ENCODE data around the gene JAKMIP3. TPM values are rescaled to one million over a fixed set of nuclear protein-coding genes. Genes with fewer than 3 reads are reported as not detected.
A peak's percentile ranks its signal among the peaks of the same experiment; 100 is the strongest.

JAKMIP3 gene
- total and polyA plus RNA-seq, 7 experiments from 2014 or later: 0.15 to 1.4 (median 0.31) TPM; not detected in 1

DNA sequence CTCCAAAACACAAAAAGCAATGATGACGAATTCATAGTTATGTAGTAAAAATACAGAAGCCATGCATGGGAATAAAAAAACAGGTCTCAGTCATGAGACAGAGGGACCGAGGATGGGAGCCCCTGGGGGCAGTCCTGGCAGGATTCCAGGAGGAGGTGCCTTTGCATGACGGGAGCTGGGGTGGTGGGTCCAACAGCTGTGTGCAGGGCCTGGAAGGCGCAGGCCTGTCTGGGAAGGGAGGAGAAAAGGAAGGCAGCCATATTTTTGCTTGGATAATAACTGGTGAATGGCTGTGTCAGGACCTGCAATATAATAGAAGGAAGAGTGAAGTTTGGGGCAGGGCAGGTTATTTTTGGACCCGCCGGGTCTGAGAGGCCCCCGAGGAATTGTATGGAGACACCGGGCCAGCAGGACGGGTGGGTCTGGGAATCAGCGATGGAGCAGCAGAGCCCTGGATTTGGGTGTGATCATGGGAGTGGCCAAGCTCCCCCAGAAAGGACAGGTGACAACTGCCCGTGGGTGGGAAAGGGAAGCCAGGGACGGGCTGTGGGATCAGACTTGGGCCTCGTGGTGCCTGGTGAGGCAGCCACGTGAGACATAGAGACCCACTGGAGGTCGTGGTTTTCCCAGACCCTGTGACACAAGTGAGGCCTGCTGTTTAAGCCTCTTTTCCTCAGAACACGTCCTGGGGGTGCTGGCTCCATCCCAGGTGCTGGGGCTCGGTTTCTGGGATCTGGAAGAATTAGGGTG is 2.9 kb upstream of the JAKMIP3 start:
- no peaks in the 10 kb centered on the region for H3K9me3 Mint-ChIP-seq
- intact Hi-C loops (cut with micrococcal nuclease): no loop called here
- CTCF ChIA-PET: no interaction called here
- Histone ChIP-seq H3K4me3 (ENCODE audit: low read length) (no peak overlapping the region), H3K27me3 (ENCODE audit: control insufficient read depth in 2 of 2, insufficient read depth in 2 of 2, low read length in 2 of 2) (no peaks in the 10 kb centered on the region), H3K36me3 (ENCODE audit: control insufficient read depth in 2 of 3, insufficient read depth in 3 of 3, low read length in 3 of 3) (no peaks in the 10 kb centered on the region), H3K4me1 (ENCODE audit: control insufficient read depth in 2 of 2, insufficient read depth in 2 of 2, low read length in 2 of 2) (no peaks in the 10 kb centered on the region), H3K27ac (ENCODE audit: low read depth, low read length) (no peak overlapping the region), H3K9me3 (ENCODE audit: control insufficient read depth in 2 of 3, low read length in 3 of 3) (no peaks in the 10 kb centered on the region)
- H3K4me1 Mint-ChIP-seq: peaks cover 4 to 10% (median 8%) of the 10 kb centered on the region in 7 donors
- no peaks in the 10 kb centered on the region for H3K36me3 Mint-ChIP-seq
- POLR2A ChIA-PET: no interaction called here
- no peak for DNase-seq
- ATAC-seq: no peak
- no peak overlapping the region for H3K4me3 Mint-ChIP-seq
- peaks cover 0 to 15% (median 10%) of the 10 kb centered on the region in 5 donors for H3K27me3 Mint-ChIP-seq
- no peak overlapping the region for H3K27ac Mint-ChIP-seq

DNA sequence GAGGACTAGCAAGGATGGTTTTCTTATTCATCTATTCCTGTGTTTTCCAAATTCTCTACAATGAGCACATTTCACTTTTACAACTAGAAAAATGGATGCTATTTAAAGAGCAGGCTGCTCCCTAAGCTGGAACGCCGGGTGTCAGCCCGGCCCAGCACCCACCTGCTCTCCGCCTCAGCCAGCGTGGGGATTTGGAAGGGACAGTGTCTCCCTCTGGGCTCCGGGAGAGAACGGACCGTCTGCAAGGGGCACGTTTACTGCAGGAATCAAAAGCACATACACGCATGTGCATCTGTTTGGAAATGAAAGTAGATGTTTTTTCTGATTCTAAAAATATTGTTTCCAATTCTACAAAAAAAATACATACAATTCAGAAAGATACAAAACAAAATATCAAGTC is 2.3 kb upstream of the JAKMIP3 start:
- ChIA-PET POLR2A (no interaction called here), CTCF (no interaction called here)
- H3K4me3 ChIP-seq (ENCODE audit: low read length): no peak overlapping the region
- no peaks in the 10 kb centered on the region for H3K36me3 ChIP-seq (ENCODE audit: control insufficient read depth in 2 of 3, insufficient read depth in 3 of 3, low read length in 3 of 3)
- no peak for DNase-seq
- Mint-ChIP-seq H3K4me3 (no peak overlapping the region), H3K27ac (no peak overlapping the region), H3K27me3 (peaks cover 0 to 15% (median 10%) of the 10 kb centered on the region in 5 donors), H3K9me3 (no peaks in the 10 kb centered on the region), H3K36me3 (no peaks in the 10 kb centered on the region), H3K4me1 (peaks cover 4 to 10% (median 8%) of the 10 kb centered on the region in 7 donors)
- ATAC-seq: no peak
- no peak overlapping the region for H3K27ac ChIP-seq (ENCODE audit: low read depth, low read length)
- H3K4me1 ChIP-seq (ENCODE audit: control insufficient read depth in 2 of 2, insufficient read depth in 2 of 2, low read length in 2 of 2): no peaks in the 10 kb centered on the region
- intact Hi-C loops (cut with micrococcal nuclease): no loop called here
- H3K9me3 ChIP-seq (ENCODE audit: control insufficient read depth in 2 of 3, low read length in 3 of 3): no peaks in the 10 kb centered on the region
- H3K27me3 ChIP-seq (ENCODE audit: control insufficient read depth in 2 of 2, insufficient read depth in 2 of 2, low read length in 2 of 2): no peaks in the 10 kb centered on the region

GRCh38 chr10:132064082-132064755 is 1.5 kb upstream of the JAKMIP3 start:
- Histone ChIP-seq H3K9me3 (ENCODE audit: control insufficient read depth in 2 of 3, low read length in 3 of 3) (no peaks in the 10 kb centered on the region), H3K27me3 (ENCODE audit: control insufficient read depth in 2 of 2, insufficient read depth in 2 of 2, low read length in 2 of 2) (no peaks in the 10 kb centered on the region), H3K27ac (ENCODE audit: low read depth, low read length) (no peak overlapping the region), H3K4me1 (ENCODE audit: control insufficient read depth in 2 of 2, insufficient read depth in 2 of 2, low read length in 2 of 2) (no peaks in the 10 kb centered on the region), H3K36me3 (ENCODE audit: control insufficient read depth in 2 of 3, insufficient read depth in 3 of 3, low read length in 3 of 3) (no peaks in the 10 kb centered on the region), H3K4me3 (ENCODE audit: low read length) (no peak overlapping the region)
- ChIA-PET POLR2A (no interaction called here), CTCF (no interaction called here)
- Mint-ChIP-seq H3K9me3 (no peaks in the 10 kb centered on the region), H3K36me3 (no peaks in the 10 kb centered on the region), H3K4me3 (peak overlapping the region in 2 of 10 donors; percentile 18 to 40), H3K27ac (no peak overlapping the region), H3K27me3 (peaks cover 0 to 16% (median 10%) of the 10 kb centered on the region in 5 donors), H3K4me1 (peaks cover 4 to 10% (median 8%) of the 10 kb centered on the region in 7 donors)
- DNase-seq: no peak
- ATAC-seq: no peak
- intact Hi-C loops (cut with micrococcal nuclease): no loop called here

- Mint-ChIP-seq H3K9me3 (no peaks in the 10 kb centered on the region), H3K36me3 (no peaks in the 10 kb centered on the region), H3K27me3 (peaks cover 0 to 18% (median 10%) of the 10 kb centered on the region in 5 donors), H3K4me1 (peaks cover 4 to 10% (median 8%) of the 10 kb centered on the region in 7 donors), H3K4me3 (peak overlapping the region in 5 of 10 donors; percentile 67 to 83 (median 79)), H3K27ac (no peak overlapping the region)
- intact Hi-C loops (cut with micrococcal nuclease): no loop called here
- DNase-seq (no peak), ATAC-seq (no peak)
- ChIA-PET POLR2A (no interaction called here), CTCF (no interaction called here)
- Histone ChIP-seq H3K9me3 (ENCODE audit: control insufficient read depth in 2 of 3, low read length in 3 of 3) (no peaks in the 10 kb centered on the region), H3K27me3 (ENCODE audit: control insufficient read depth in 2 of 2, insufficient read depth in 2 of 2, low read length in 2 of 2) (no peaks in the 10 kb centered on the region), H3K4me3 (ENCODE audit: low read length) (no peak overlapping the region), H3K36me3 (ENCODE audit: control insufficient read depth in 2 of 3, insufficient read depth in 3 of 3, low read length in 3 of 3) (no peaks in the 10 kb centered on the region), H3K4me1 (ENCODE audit: control insufficient read depth in 2 of 2, insufficient read depth in 2 of 2, low read length in 2 of 2) (no peaks in the 10 kb centered on the region), H3K27ac (ENCODE audit: low read depth, low read length) (no peak overlapping the region)
Observed at GRCh38 chr10:132064771-132065437, 842 bp upstream of the JAKMIP3 start.

DNA sequence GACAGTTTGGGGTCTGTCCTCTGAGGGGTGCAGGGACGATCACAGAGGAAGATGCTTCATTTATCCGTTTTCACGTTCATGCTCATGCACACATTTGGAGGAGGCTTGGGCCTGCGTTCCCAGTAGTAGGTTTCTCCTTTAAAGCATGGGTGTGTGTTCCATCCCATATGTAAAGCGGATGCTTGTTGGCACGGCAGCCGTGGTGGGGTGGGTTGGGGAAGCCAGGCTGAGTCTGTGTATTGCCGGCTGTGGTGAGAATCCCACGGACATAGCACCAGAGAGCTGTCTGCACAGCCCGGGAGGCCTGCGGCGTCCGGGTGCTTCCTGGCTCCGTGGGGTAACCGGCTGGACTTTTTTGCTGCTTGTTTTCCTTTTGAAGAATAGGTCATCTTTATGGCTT is 440 bp downstream of the JAKMIP3 start:
- no peaks in the 10 kb centered on the region for H3K27me3 ChIP-seq (ENCODE audit: control insufficient read depth in 2 of 2, insufficient read depth in 2 of 2, low read length in 2 of 2)
- no peak overlapping the region for H3K27ac ChIP-seq (ENCODE audit: low read depth, low read length)
- H3K27ac Mint-ChIP-seq: no peak overlapping the region
- no peak overlapping the region for H3K4me3 ChIP-seq (ENCODE audit: low read length)
- POLR2A ChIA-PET: no interaction called here
- intact Hi-C loops (cut with micrococcal nuclease): no loop called here
- H3K27me3 Mint-ChIP-seq: peaks cover 0 to 18% (median 11%) of the 10 kb centered on the region in 5 donors
- H3K9me3 ChIP-seq (ENCODE audit: control insufficient read depth in 2 of 3, low read length in 3 of 3): no peaks in the 10 kb centered on the region
- H3K9me3 Mint-ChIP-seq: peaks cover 0 to 2% (median 0%) of the 10 kb centered on the region in 11 donors
- ATAC-seq (no peak), DNase-seq (no peak)
- H3K36me3 Mint-ChIP-seq: no peaks in the 10 kb centered on the region
- CTCF ChIA-PET: no interaction called here
- H3K36me3 ChIP-seq (ENCODE audit: control insufficient read depth in 2 of 3, insufficient read depth in 3 of 3, low read length in 3 of 3): no peaks in the 10 kb centered on the region
- H3K4me1 ChIP-seq (ENCODE audit: control insufficient read depth in 2 of 2, insufficient read depth in 2 of 2, low read length in 2 of 2): no peaks in the 10 kb centered on the region
- H3K4me1 Mint-ChIP-seq: peaks cover 4 to 15% (median 8%) of the 10 kb centered on the region in 7 donors
- peak overlapping the region; percentile 63 to 87 (median 78) for H3K4me3 Mint-ChIP-seq

DNA sequence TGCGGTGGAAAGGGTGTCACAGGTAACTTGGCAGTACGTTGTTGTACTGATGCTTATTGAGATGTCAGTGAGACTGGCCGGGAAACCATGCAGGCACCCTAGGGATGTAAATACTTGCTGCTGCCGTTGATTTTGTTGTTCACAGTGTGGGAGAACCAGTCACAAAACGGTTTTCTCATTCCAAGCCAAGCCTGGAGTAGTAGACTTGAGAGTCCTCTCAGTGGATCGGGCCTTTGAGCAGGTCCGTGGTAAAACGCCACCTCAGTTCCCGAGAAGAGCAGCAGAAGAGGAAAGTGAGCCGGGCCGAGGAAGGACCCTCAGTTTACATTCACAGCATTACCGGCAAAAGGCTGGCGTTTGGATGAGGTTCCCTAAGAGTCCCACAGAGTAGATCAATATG is 1.1 kb downstream of the JAKMIP3 start:
- Mint-ChIP-seq H3K9me3 (peaks cover 0 to 2% (median 0%) of the 10 kb centered on the region in 11 donors), H3K4me3 (peak overlapping the region in 2 of 10 donors; percentile 67 to 79), H3K27me3 (peaks cover 0 to 18% (median 13%) of the 10 kb centered on the region in 5 donors), H3K36me3 (no peaks in the 10 kb centered on the region), H3K27ac (no peak overlapping the region), H3K4me1 (peaks cover 4 to 17% (median 8%) of the 10 kb centered on the region in 7 donors)
- no peak for ATAC-seq
- Histone ChIP-seq H3K4me1 (ENCODE audit: control insufficient read depth in 2 of 2, insufficient read depth in 2 of 2, low read length in 2 of 2) (no peaks in the 10 kb centered on the region), H3K27me3 (ENCODE audit: control insufficient read depth in 2 of 2, insufficient read depth in 2 of 2, low read length in 2 of 2) (no peaks in the 10 kb centered on the region), H3K9me3 (ENCODE audit: control insufficient read depth in 2 of 3, low read length in 3 of 3) (no peaks in the 10 kb centered on the region), H3K27ac (ENCODE audit: low read depth, low read length) (no peak overlapping the region), H3K36me3 (ENCODE audit: control insufficient read depth in 2 of 3, insufficient read depth in 3 of 3, low read length in 3 of 3) (no peaks in the 10 kb centered on the region), H3K4me3 (ENCODE audit: low read length) (no peak overlapping the region)
- intact Hi-C loops (cut with micrococcal nuclease): no loop called here
- DNase-seq: no peak
- POLR2A ChIA-PET: no interaction called here
- CTCF ChIA-PET: no interaction called here
